Measurements from ENCODE around the gene TEC.

DNA sequence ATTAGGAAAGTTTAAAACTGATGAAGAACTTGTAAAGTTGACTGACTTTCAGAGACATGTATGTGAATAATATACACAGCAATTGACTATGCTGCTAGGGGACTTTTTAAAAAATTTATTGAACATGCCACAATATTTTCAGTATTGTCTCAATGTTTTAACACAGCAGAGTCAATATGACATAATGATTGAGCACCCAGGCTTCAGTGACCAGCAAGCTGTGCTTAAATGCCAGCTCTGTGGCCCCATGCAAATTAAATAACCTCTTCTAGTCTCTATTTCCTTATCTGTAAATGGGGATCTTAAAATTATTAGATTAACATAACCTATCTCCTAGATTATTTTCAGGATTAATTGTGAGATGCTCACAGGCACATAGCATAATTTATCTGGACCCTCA lies 78.8 kb downstream of the TEC start:
- TF ChIP-seq, protein P1, sequence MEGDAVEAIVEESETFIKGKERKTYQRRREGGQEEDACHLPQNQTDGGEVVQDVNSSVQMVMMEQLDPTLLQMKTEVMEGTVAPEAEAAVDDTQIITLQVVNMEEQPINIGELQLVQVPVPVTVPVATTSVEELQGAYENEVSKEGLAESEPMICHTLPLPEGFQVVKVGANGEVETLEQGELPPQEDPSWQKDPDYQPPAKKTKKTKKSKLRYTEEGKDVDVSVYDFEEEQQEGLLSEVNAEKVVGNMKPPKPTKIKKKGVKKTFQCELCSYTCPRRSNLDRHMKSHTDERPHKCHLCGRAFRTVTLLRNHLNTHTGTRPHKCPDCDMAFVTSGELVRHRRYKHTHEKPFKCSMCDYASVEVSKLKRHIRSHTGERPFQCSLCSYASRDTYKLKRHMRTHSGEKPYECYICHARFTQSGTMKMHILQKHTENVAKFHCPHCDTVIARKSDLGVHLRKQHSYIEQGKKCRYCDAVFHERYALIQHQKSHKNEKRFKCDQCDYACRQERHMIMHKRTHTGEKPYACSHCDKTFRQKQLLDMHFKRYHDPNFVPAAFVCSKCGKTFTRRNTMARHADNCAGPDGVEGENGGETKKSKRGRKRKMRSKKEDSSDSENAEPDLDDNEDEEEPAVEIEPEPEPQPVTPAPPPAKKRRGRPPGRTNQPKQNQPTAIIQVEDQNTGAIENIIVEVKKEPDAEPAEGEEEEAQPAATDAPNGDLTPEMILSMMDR (IDR thresholded peaks at IDR 0.05), result no peak
- no peak for TF ChIP-seq ZFX (IDR thresholded peaks at IDR 0.05; ENCODE audit: borderline replicate concordance)

All from 22Rv1 (cell line).